Esophagus muscularis mucosa (tissue), 4 donors: ENCODE data around the gene FNIP2.

Source experiments
- EP300 ChIP-seq: sonication (generic); formaldehyde crosslinking; IDR thresholded peaks from one replicate; pipeline ENCODE4 v1.6.1; 2017; ENCODE audit warnings: antibody characterized with exemption
- POLR2AphosphoS5 ChIP-seq, 2 donors: sonication (generic); formaldehyde crosslinking; IDR thresholded peaks; one replicate each; pipeline ENCODE4 v1.6.1; 2017; ENCODE audit warnings: antibody characterized with exemption in 2 of 2
- TF ChIP-seq, protein P1 (sequence below), 3 experiments: fragments of 200-600 bp in 2 of 3; fragments of 450-650 bp in 1 of 3; sonication (generic) in 2 of 3; IDR thresholded peaks; one replicate each; pipeline ENCODE4 v1.5.1; 2017 to 2019; ENCODE audit warnings: antibody characterized with exemption in 3 of 3, mild to moderate bottlenecking in 2 of 3, moderate library complexity in 1 of 3

DNA sequence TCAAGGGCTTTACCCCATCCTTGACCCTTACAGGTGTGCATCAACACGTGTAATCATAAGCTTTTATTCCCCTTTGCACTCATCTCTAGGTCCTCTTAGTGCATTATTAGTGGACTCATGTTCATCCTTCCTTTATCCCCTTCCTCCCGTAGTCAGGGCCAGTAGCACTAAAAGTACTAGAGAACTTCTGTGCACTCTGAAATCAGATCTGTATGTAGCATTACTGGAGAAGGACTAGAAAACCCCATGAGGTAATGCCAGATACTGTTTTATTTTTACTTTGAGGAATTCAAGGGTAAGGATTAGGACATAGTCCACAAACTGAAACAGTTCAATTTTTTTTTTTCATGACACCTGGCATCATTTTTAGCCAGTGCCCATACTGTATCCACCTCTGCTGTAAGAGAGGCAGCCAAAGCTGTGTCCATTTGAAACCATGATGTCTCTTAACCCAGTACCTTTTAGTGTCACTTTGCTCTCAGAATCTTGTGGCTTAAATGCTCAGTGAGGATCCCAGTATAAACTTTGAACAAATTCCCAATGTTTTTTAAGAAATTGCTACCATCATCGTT, 134.7 kb downstream of the FNIP2 start:
- no peak for TF ChIP-seq POLR2AphosphoS5 (IDR thresholded peaks at IDR 0.05)
- TF ChIP-seq, protein P1, sequence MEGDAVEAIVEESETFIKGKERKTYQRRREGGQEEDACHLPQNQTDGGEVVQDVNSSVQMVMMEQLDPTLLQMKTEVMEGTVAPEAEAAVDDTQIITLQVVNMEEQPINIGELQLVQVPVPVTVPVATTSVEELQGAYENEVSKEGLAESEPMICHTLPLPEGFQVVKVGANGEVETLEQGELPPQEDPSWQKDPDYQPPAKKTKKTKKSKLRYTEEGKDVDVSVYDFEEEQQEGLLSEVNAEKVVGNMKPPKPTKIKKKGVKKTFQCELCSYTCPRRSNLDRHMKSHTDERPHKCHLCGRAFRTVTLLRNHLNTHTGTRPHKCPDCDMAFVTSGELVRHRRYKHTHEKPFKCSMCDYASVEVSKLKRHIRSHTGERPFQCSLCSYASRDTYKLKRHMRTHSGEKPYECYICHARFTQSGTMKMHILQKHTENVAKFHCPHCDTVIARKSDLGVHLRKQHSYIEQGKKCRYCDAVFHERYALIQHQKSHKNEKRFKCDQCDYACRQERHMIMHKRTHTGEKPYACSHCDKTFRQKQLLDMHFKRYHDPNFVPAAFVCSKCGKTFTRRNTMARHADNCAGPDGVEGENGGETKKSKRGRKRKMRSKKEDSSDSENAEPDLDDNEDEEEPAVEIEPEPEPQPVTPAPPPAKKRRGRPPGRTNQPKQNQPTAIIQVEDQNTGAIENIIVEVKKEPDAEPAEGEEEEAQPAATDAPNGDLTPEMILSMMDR (IDR thresholded peaks at IDR 0.05) = no peak
- no peak for TF ChIP-seq EP300
